ENCODE measurements around the gene ZNF827.
A peak's percentile ranks its signal among the peaks of the same experiment; 100 is the strongest.

The ZNF827 gene

GRCh38 chr4:145938618-145939440, at the start of gene ZNF827:
ZNF827 (minus strand) TSS chr4:145938823; CDS start chr4:145938407, 416 bp downstream.
- peak; percentile 86 for DNase-seq (ENCODE audit: low spot score)

GRCh38 chr4:145984563-145984962, 45.9 kb upstream of the ZNF827 start:
- DNase-seq (ENCODE audit: low spot score) = no peak

- no peak for DNase-seq (ENCODE audit: low spot score)
Observed at GRCh38 chr4:145982791-145983190, 44.2 kb upstream of the ZNF827 start.

- DNase-seq (ENCODE audit: low spot score) = no peak
Observed at GRCh38 chr4:145979160-145979559, 40.5 kb upstream of the ZNF827 start.

GRCh38 chr4:145976680-145977079, 38.1 kb upstream of the ZNF827 start:
- no peak for DNase-seq (ENCODE audit: low spot score)

GRCh38 chr4:145960012-145960411, 21.4 kb upstream of the ZNF827 start:
- no peak for DNase-seq (ENCODE audit: low spot score)

GRCh38 chr4:145957302-145957701, 18.7 kb upstream of the ZNF827 start:
- no peak for DNase-seq (ENCODE audit: low spot score)

- peak; percentile 26 for DNase-seq (ENCODE audit: low spot score)
Observed at GRCh38 chr4:145956288-145956890, 17.8 kb upstream of the ZNF827 start.

- no peak for DNase-seq (ENCODE audit: low spot score)
Observed at GRCh38 chr4:145954924-145955339, 16.3 kb upstream of the ZNF827 start.

- DNase-seq (ENCODE audit: low spot score) = no peak
Observed at GRCh38 chr4:145951931-145952330, 13.3 kb upstream of the ZNF827 start.

GRCh38 chr4:145945431-145946155, 7.0 kb upstream of the ZNF827 start:
- no peak for DNase-seq (ENCODE audit: low spot score)

- DNase-seq (ENCODE audit: low spot score) = no peak
Observed at GRCh38 chr4:145944886-145945285, 6.3 kb upstream of the ZNF827 start.

- DNase-seq (ENCODE audit: low spot score) = peak; percentile 28
Observed at GRCh38 chr4:145939856-145940255, 1.2 kb upstream of the ZNF827 start.

- DNase-seq (ENCODE audit: low spot score) = peak; percentile 11
Observed at GRCh38 chr4:145939441-145939750, 773 bp upstream of the ZNF827 start.

- peak; percentile 52 for DNase-seq (ENCODE audit: low spot score)
Observed at GRCh38 chr4:145937971-145938611, 532 bp downstream of the ZNF827 start.

GRCh38 chr4:145936997-145937901, 1.4 kb downstream of the ZNF827 start:
- peak; percentile 43 for DNase-seq (ENCODE audit: low spot score)

GRCh38 chr4:145936142-145936996, 2.3 kb downstream of the ZNF827 start:
- DNase-seq (ENCODE audit: low spot score) = peak; percentile 67

- DNase-seq (ENCODE audit: low spot score) = peak; percentile 14
Observed at GRCh38 chr4:145935253-145936141, 3.1 kb downstream of the ZNF827 start.

- DNase-seq (ENCODE audit: low spot score) = no peak
Observed at GRCh38 chr4:145934434-145935047, 4.1 kb downstream of the ZNF827 start.
